C4-2B (cell line): ENCODE results near the gene PI4K2B.

Experiments used
- CTCF ChIP-seq: fragments of 450-650 bp; conservative IDR thresholded peaks from 2 replicates; pipeline ENCODE4 v1.5.1; 2017; ENCODE audit warnings: mild to moderate bottlenecking
- ZFX ChIP-seq: fragments of 450-650 bp; IDR thresholded peaks from 2 replicates; pipeline ENCODE4 v1.6.1; 2017

GRCh38 chr4:25212822-25213221 is 21.0 kb upstream of the PI4K2B start:
- TF ChIP-seq CTCF (no peak), ZFX (no peak)
